Measurements from ENCODE around the gene PRKCH.

DNA sequence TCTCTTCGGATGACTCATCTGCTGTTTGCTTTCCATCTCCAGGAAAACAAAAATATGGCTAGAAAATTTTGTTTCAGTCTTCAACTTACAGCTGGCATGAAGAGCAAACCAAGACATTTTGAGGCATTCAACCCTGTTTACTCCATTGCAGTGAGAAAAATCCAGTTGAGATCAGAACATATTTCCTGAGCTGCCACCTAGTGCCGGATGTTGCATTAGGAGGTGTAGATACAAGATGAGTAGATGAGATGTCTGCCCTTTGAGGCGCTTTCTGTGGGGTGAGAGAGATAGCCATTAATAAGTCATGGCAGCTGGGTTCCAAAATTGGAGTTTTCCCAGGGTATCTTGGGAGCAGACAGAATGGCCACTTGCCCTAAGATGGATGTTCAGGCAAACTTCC lies 171.1 kb downstream of the PRKCH start:
- TF ChIP-seq CTCF (tag by site-specific recombination; IDR thresholded peaks at IDR 0.05) (no peak), ZNF776 (tag by site-specific recombination; IDR thresholded peaks at IDR 0.05; ENCODE audit: borderline replicate concordance) (no peak), GFI1B (tag by site-specific recombination; IDR thresholded peaks at IDR 0.05) (no peak), ZNF24 (tag by site-specific recombination; IDR thresholded peaks at IDR 0.05) (no peak), ZBTB8A (tag by site-specific recombination; IDR thresholded peaks at IDR 0.05) (no peak), YY1 (tag by site-specific recombination; IDR thresholded peaks at IDR 0.05) (no peak), ZNF514 (tag by site-specific recombination; IDR thresholded peaks at IDR 0.05) (no peak), ZNF132 (tag by site-specific recombination; IDR thresholded peaks at IDR 0.05; ENCODE audit: borderline replicate concordance) (no peak), SCRT1 (tag by site-specific recombination; IDR thresholded peaks at IDR 0.05; ENCODE audit: borderline replicate concordance) (no peak)
- TF ChIP-seq, protein P1, sequence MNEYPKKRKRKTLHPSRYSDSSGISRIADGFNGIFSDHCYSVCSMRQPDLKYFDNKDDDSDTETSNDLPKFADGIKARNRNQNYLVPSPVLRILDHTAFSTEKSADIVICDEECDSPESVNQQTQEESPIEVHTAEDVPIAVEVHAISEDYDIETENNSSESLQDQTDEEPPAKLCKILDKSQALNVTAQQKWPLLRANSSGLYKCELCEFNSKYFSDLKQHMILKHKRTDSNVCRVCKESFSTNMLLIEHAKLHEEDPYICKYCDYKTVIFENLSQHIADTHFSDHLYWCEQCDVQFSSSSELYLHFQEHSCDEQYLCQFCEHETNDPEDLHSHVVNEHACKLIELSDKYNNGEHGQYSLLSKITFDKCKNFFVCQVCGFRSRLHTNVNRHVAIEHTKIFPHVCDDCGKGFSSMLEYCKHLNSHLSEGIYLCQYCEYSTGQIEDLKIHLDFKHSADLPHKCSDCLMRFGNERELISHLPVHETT (tag by site-specific recombination; IDR thresholded peaks at IDR 0.05) = no peak
